ENCODE measurements around the gene GTF3C1.
A peak's percentile ranks its signal among the peaks of the same experiment; 100 is the strongest.
"Not testable (repeated sequence)": the region's sequence is repeated elsewhere in the genome, so short reads cannot be mapped to it uniquely, and the experiment has no call there.

Gene GTF3C1, protein sequence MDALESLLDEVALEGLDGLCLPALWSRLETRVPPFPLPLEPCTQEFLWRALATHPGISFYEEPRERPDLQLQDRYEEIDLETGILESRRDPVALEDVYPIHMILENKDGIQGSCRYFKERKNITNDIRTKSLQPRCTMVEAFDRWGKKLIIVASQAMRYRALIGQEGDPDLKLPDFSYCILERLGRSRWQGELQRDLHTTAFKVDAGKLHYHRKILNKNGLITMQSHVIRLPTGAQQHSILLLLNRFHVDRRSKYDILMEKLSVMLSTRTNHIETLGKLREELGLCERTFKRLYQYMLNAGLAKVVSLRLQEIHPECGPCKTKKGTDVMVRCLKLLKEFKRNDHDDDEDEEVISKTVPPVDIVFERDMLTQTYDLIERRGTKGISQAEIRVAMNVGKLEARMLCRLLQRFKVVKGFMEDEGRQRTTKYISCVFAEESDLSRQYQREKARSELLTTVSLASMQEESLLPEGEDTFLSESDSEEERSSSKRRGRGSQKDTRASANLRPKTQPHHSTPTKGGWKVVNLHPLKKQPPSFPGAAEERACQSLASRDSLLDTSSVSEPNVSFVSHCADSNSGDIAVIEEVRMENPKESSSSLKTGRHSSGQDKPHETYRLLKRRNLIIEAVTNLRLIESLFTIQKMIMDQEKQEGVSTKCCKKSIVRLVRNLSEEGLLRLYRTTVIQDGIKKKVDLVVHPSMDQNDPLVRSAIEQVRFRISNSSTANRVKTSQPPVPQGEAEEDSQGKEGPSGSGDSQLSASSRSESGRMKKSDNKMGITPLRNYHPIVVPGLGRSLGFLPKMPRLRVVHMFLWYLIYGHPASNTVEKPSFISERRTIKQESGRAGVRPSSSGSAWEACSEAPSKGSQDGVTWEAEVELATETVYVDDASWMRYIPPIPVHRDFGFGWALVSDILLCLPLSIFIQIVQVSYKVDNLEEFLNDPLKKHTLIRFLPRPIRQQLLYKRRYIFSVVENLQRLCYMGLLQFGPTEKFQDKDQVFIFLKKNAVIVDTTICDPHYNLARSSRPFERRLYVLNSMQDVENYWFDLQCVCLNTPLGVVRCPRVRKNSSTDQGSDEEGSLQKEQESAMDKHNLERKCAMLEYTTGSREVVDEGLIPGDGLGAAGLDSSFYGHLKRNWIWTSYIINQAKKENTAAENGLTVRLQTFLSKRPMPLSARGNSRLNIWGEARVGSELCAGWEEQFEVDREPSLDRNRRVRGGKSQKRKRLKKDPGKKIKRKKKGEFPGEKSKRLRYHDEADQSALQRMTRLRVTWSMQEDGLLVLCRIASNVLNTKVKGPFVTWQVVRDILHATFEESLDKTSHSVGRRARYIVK (N-terminal part only)

GRCh38 chr16:27549746-27550581 lies at the start of gene GTF3C1, which contains the start of gene KATNIP:
Gene GTF3C1, minus strand, starts transcription at chr16:27549913. Its CDS starts 23 bp downstream, at chr16:27549890.
Gene KATNIP, plus strand, starts transcription at chr16:27550144. Its CDS starts 27 bp downstream, at chr16:27550171.
- DNase-seq, result peak; percentile 100

- no peak for DNase-seq
Measured at GRCh38 chr16:27598931-27599565, 49.3 kb upstream of the GTF3C1 start.

GRCh38 chr16:27598220-27598619 lies 48.5 kb upstream of the GTF3C1 start:
- DNase-seq, result no peak

DNA sequence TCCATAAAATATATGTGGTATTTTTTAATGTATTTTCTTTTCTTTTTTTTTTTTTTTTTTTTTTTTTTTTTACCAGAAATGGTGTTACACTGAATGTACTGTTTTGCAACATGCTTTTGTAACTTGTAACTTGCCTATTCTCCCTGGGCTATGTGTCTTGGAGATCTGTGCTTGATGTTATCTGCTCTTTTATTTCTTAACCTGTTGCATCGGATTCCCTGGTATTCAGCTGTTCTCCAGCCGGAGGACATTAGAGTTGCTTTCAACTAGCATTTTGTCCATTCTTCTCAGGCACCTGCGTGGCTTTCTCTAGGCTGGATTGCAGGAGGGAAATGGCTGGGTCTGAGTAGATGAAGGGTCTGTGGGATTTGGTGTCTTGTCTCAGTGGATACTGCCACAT lies 47.6 kb upstream of the GTF3C1 start:
- no peak for DNase-seq

DNA sequence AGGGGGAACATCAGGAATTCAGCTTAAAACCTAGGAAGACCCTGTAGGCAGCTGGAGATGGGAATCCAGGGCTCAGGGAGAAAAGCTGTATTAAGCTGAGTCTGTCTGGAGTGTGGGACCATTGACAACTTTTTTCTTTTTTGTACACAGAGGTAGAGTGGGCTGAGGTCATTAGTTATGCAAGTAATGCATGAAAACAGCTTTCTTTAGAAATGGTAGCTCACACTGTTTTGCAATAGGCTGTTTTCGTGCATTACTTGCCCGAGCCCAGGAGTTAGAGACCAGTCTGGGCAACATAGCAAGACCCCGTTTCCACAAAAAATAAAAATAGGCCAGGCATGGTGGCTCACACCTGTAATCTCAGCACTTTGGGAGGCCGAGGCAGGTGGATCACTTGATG lies 46.7 kb upstream of the GTF3C1 start:
- no peak for DNase-seq

- DNase-seq, result no peak
Measured at GRCh38 chr16:27595993-27596392, 46.3 kb upstream of the GTF3C1 start.

DNA sequence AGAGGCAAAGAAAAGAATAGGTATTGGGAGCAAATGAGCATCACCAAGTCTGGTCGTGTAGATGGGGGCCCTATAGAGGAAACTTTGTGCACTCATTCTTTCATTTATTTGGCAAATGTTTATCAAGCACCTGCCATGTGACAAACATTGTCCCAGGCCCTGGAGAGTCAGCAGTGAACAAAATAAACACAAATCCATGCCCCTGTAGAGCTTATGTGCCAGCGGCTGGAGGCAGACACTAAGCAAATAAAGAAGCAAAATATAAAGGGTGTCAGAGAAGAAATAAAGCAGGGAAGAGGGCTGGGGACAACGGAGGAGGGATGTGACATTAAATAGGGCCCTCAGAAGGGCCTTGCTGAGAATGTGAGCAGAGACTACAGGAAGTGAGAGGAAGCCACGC lies 45.8 kb upstream of the GTF3C1 start:
- no peak for DNase-seq

- no peak for DNase-seq
Measured at GRCh38 chr16:27591837-27592236, 42.1 kb upstream of the GTF3C1 start.

GRCh38 chr16:27588057-27588456 lies 38.3 kb upstream of the GTF3C1 start:
- DNase-seq, result no peak

GRCh38 chr16:27586711-27587110 lies 37.0 kb upstream of the GTF3C1 start:
- no peak for DNase-seq

DNA sequence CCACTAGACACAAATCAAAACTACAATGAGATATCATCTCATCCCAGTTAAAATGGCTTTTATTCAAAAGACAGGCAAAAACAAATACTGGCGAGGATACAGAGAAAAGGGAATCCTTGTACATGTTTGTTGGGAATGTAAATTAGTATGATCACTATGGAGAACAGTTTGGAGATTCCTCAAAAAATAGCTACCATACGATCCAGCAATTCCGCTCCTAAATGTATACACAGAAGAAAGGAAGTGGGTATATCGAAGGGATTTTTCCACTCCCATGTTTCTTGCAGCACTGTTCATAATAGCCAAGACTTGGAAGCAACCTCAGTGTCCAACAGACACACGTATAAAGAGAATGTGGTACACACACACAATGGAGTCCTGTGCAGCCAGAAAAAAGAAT lies 35.5 kb upstream of the GTF3C1 start:
- DNase-seq, result no peak

DNA sequence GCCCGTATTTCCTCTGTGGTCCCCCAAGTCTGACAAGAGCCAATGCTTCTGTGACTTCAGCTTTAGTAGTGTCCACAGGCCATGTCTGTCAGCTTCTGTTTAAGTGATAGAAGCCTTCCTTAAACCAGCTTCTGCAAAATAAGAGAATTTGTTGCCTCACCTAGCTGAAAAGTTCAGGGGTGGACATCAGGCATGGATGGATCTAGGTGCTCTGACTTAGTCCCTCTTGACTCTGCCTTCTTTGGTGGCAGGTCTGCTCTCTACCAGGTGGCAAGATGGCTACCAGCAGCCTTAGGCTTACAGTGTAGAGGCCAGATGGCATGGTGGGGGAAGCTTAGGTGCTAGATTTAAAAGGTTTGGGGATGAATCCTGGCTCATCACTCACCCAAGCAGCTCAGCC lies 33.9 kb upstream of the GTF3C1 start:
- no peak for DNase-seq

- DNase-seq, result no peak
Measured at GRCh38 chr16:27582883-27583282, 33.2 kb upstream of the GTF3C1 start.

DNA sequence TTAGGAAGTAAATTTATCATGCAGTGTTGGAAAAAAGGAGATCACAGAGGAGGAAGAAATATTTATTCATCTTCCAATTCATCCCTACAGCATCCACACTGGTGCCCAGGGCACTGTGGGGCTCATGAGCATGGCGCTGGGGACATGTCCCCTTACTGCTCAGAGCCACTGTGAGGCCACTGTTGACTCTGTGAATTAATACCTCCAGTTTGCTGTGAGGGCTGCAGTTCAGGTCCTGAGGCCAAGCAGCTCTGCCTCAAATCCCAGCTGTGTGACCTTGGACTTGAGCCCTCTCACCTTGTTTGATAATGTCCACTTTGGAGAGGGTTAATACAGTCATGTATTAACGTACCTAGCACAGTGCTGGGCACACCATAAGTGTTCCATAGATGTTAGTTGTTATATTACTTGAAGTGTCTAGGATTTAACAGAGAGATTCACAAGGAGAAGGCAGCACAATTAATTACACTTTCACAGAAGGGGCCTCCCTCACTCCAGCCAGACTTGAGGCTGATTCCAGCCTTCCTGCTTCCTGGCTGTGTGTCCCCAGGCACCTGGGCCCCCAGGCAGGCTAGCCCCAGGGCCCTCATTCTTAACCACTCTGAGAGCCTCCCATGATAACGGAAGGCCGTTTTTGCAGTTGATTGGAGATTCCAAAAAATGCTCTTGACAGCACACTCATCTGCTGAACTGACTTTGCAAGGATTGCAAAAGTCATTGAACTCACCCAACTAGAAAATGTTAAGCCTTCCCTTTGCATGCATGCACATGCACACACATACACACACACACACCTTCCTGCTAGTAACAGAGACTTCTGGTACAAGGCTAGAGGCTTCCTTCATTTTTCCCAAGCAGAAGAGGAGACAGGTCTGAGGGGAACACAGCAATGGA lies 29.6 kb upstream of the GTF3C1 start:
- no peak for DNase-seq

- no peak for DNase-seq
Measured at GRCh38 chr16:27576729-27577128, 27.0 kb upstream of the GTF3C1 start.

DNA sequence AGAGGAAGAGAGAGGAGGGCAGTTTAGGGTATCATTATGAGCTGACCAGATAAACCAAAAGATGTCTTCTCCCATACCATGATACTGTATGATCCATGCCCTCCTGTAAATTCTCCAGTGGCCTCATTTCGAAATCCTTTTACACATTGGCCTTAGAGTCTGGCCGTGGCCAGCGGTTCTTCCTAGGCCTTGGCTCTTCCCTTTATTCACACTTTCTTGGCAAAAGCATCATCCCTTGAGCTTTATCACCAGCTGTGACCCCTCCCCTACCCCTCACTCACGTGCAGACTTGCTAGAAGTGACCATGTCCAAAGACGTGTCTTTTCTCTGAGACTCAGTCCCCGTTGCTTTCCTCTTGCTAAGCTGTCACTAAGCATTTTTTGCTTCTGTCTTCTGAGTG lies 23.0 kb upstream of the GTF3C1 start:
- no peak for DNase-seq

DNA sequence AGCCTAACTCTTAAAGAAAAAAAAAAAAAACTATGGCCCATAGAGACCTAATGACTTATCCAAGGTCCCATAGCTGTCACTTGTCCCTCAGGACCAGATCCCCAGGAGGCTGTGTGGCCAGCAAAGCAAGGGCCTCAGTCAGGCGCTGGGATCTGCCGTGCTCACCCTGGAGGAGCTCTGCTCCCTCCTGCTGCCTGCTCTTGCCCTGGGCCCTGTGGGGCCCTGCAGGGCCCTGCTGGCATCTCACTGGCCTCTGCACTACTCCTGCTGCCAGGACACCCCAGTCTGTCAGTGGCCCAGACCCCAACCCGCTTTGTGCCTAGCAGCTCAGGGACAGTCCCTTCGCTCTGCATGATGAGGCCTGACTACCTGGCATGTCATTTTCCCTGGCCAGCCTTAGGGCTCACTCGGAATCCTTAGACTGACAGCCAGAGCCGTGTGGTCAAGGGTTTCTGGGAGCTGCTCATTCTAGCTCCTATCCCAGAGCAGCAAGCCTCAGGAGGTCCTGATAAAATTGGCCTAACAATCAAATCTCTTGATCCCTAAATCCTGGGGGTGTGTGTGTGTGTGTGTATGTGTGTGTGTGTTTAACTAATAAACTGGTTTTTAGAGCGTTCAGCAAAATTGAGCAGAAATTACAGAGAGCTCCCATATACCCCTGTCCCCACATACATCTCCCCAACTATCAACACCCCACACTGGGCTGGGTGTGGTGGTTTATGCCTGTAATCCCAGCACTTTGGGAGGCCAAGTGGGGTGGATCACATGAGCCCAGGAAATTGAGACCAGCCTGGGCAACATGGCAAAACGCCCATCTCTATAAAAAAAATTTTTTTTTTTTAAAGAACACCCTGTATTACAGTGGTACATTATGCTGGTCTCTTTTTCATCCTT lies 22.0 kb upstream of the GTF3C1 start:
- no peak for DNase-seq

GRCh38 chr16:27570986-27571385 lies 21.3 kb upstream of the GTF3C1 start:
- DNase-seq, result not testable (repeated sequence)

DNA sequence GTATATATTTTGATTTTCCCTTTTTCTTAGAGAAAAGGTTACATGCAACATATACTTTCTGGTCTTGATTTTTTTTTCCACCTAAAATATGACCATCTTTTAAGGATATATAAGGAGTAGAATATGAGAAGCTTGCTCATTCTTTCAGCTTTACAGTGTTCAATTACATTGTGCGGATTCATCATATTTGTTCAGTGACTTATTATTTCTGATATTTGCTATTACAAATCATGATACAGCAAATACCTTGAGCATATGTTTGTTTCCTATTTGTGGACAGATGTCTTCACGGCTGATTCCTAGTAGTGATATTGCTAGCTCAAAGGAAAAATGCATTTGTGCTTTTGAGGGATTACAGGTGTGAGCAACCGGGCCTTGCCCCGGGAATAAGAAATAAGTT lies 18.4 kb upstream of the GTF3C1 start:
- no peak for DNase-seq
